CD4-positive, alpha-beta T cell treated with Interleukin-17A for 1 hour (primary cell): Measurements from ENCODE around the gene PJA1.
A peak's percentile ranks its signal among the peaks of the same experiment; 100 is the strongest.

Experiments
- DNase-seq: peaks from one replicate; pipeline ENCODE4 v3.0.0-alpha.2; 2020

The PJA1 gene

GRCh38 chrX:69163936-69164741 lies 1.1 kb downstream of the PJA1 start:
- peak; percentile 77 for DNase-seq

- peak; percentile 34 for DNase-seq
Observed at GRCh38 chrX:69162361-69162865, 2.8 kb downstream of the PJA1 start.

- no peak for DNase-seq
Observed at GRCh38 chrX:69161786-69162349, 3.4 kb downstream of the PJA1 start.

GRCh38 chrX:69161371-69161770 lies 3.9 kb downstream of the PJA1 start:
- no peak for DNase-seq

DNA sequence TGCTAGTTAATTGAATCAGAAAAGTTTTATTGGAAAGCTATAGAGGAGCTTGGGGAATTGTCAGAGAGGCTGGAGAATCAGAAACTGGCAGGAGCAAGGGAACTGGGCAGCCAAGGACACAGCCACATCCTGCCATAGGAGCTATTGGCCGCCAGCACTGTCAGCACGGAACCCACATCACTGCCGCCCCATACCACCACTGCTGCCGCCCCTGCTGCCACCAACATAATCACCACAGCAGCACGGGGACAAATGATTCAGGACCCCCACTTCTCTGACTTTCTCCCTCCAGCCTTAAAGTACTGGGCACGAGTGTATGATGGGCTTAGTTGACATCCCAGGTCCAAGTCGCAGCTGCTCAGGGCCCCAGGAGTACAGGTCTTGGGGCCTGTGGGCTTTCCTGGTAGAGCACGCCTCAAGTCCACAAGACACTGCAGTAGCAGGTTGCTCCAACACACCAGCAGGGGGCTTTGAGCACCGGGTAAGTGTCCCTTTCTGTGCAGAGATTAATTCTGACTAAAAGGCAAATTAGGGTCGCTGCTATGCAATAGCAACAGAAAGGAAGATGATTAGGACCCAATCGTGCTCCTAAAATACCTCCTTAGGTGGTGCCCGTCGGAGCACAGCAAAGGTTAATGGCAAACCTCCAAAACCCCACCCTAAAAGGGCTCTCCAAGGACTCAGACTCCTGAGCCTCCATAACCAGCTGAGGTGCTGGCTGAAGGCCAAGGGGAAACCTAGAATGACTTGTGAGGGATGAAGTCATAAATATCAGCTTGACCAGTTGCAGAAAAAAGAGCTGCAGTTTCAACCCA lies 6.9 kb downstream of the PJA1 start:
- DNase-seq = peak; percentile 24

- DNase-seq = no peak
Observed at GRCh38 chrX:69156638-69157037, 8.6 kb downstream of the PJA1 start.

GRCh38 chrX:69155786-69156520 lies 9.3 kb downstream of the PJA1 start:
- DNase-seq = no peak

- DNase-seq = no peak
Observed at GRCh38 chrX:69154051-69154450, 11.2 kb downstream of the PJA1 start.

DNA sequence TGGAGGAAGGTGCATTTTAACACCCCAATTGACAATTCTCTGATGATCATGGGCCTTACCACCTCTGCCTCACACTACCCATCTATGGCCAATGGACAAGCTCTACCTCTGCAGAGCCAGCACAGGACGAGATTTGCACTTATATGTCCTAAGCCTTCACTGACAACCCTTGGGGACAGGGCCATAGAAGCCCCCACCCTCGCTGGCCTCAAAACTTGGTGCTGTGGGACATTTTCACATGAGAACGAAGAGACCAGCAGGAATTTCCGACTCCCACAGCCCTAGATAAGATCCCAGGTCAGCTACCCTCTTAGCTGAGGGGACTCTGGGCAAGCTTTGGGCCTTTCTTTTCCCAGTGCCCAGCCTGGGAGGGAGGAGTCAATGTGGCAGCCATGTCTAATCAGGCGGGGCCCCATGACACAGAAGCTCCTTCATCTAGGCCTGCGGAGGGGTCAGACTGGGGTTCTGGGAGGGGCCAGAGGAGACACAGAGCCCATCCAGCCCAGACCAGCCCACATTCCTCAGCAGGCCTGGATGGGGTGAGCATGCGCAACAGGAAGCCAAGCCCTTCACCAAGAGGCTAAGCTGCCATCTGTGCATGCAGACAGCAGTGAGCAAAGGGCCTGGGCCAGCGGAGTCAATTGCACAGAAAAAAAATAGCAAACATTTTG lies 12.1 kb downstream of the PJA1 start:
- no peak for DNase-seq

- no peak for DNase-seq
Observed at GRCh38 chrX:69152417-69152841, 12.8 kb downstream of the PJA1 start.

GRCh38 chrX:69151866-69152284 lies 13.4 kb downstream of the PJA1 start:
- DNase-seq = no peak

- no peak for DNase-seq
Observed at GRCh38 chrX:69150281-69150960, 14.8 kb downstream of the PJA1 start.

GRCh38 chrX:69149466-69150280 lies 15.6 kb downstream of the PJA1 start:
- no peak for DNase-seq

- no peak for DNase-seq
Observed at GRCh38 chrX:69148946-69149345, 16.3 kb downstream of the PJA1 start.

DNA sequence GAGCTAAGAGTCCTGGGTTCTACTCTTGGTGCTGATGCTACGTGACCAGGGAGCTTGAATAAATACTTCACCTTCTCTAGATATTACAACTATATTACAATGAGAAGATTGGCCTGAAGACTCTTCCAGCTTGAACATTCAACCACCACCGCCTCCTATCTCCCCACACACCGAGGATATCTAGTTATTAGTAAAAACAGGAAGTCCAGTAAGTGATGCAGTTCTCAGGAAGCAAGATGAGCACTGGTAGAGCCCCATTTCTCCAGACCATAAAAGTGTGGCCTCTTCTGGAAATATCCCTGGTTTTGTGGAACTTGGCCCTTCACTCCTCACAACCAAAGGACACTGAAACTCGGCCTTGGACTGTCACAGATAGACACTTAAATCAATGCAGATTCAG lies 18.5 kb downstream of the PJA1 start:
- DNase-seq = no peak

DNA sequence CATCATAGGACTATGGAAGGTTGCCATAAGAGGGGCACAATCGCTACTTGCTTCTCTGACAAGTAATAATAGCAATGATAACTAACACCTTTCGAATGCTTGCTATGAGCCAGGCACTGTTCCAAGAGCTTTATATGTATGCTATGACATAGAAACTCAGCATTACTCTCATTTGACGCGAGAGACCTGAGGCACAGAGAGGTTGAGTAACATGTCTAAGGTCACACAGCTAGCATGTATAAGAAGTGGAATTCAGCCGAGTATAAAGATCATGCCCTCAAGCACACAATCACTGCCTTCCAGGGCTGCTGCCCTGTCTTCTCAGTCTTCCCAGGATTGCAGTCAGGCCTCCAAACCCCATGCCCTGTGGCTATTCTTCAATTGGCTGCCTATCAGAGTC lies 19.5 kb downstream of the PJA1 start:
- no peak for DNase-seq

GRCh38 chrX:69144838-69145680 lies 20.2 kb downstream of the PJA1 start:
- DNase-seq = no peak

DNA sequence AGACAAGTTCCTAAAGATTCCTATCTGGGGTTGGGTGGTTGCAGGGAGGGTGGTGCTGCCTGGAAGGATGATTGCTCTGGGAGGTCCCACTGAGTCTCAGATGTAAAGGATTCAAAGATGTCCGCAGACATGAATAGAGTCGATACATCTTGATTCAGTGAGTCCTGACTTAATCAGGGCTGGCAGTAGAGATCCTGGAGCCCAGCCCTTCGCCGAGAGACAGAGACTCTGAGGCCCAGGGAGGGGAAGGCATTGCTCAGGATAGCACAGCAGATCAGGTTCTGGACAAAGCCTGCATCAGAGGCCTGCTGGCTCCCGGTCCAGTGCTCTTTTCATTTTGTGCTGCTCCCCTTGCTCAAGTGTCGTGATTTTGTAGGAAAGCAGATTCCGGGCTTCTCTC lies 21.7 kb downstream of the PJA1 start:
- DNase-seq = no peak

GRCh38 chrX:69142788-69143469 lies 22.3 kb downstream of the PJA1 start:
- DNase-seq = no peak
